ENCODE measurements around the gene TBX1.

Gene TBX1

GRCh38 chr22:19755145-19755710 is 5.3 kb upstream of the TBX1 start:
- no peak for DNase-seq

GRCh38 chr22:19755722-19756287 is 4.8 kb upstream of the TBX1 start:
- DNase-seq, result no peak

GRCh38 chr22:19756288-19757128 is 4.1 kb upstream of the TBX1 start:
- DNase-seq, result no peak

- DNase-seq, result no peak
Observed at GRCh38 chr22:19757140-19757984, 3.2 kb upstream of the TBX1 start.

GRCh38 chr22:19757985-19758895 is 2.3 kb upstream of the TBX1 start:
- no peak for DNase-seq

GRCh38 chr22:19758896-19759426 is 1.6 kb upstream of the TBX1 start:
- no peak for DNase-seq

- DNase-seq, result no peak
Observed at GRCh38 chr22:19759427-19760057, 1.0 kb upstream of the TBX1 start.

- DNase-seq, result no peak
Observed at GRCh38 chr22:19760951-19761724, 560 bp downstream of the TBX1 start.

- DNase-seq, result no peak
Observed at GRCh38 chr22:19761725-19762567, 1.4 kb downstream of the TBX1 start.

- no peak for DNase-seq
Observed at GRCh38 chr22:19762568-19763457, 2.2 kb downstream of the TBX1 start.

GRCh38 chr22:19763458-19764298 is 3.1 kb downstream of the TBX1 start:
- DNase-seq, result no peak

- DNase-seq, result no peak
Observed at GRCh38 chr22:19764299-19764593, 3.7 kb downstream of the TBX1 start.

- no peak for DNase-seq
Observed at GRCh38 chr22:19764636-19765476, 4.3 kb downstream of the TBX1 start.

- DNase-seq, result no peak
Observed at GRCh38 chr22:19765477-19766239, 5.1 kb downstream of the TBX1 start.

GRCh38 chr22:19766240-19766510 is 5.6 kb downstream of the TBX1 start:
- DNase-seq, result no peak
